Ureter (tissue), 1 donor: Measurements from ENCODE around the gene NGEF. TPM values are rescaled to one million over a fixed set of nuclear protein-coding genes. Genes with fewer than 3 reads are reported as not detected.

Experiments used
- DNase-seq: peaks from one replicate; pipeline ENCODE4 v3.0.0-alpha.2; 2020; ENCODE audit warnings: low spot score
- total RNA-seq: library from RNA; stranded (reverse); gene quantifications from one replicate; pipeline ENCODE4 v1.2.4, GENCODE V29; 2023
- donor health status: DM: yes; HTN: yes; CAD: no.

The NGEF gene
- total RNA-seq, 1 donor from 2014 or later: 8.1 TPM

GRCh38 chr2:233042549-233042948 lies 29.5 kb upstream of the NGEF start:
- no peak for DNase-seq

- DNase-seq: no peak
Observed at GRCh38 chr2:233041722-233042323, 28.8 kb upstream of the NGEF start.

GRCh38 chr2:233040571-233040970 lies 27.5 kb upstream of the NGEF start:
- DNase-seq: no peak

- DNase-seq: no peak
Observed at GRCh38 chr2:233039846-233040530, 26.9 kb upstream of the NGEF start.

GRCh38 chr2:233039212-233039845 lies 26.3 kb upstream of the NGEF start:
- no peak for DNase-seq

- no peak for DNase-seq
Observed at GRCh38 chr2:233037078-233037477, 24.0 kb upstream of the NGEF start.

GRCh38 chr2:233036162-233036838 lies 23.2 kb upstream of the NGEF start:
- no peak for DNase-seq

GRCh38 chr2:233035426-233036161 lies 22.5 kb upstream of the NGEF start:
- DNase-seq: no peak

GRCh38 chr2:233034091-233034882 lies 21.2 kb upstream of the NGEF start:
- DNase-seq: no peak

- no peak for DNase-seq
Observed at GRCh38 chr2:233033672-233034071, 20.6 kb upstream of the NGEF start.

- DNase-seq: no peak
Observed at GRCh38 chr2:233032551-233033320, 19.7 kb upstream of the NGEF start, which contains the start of gene NEU2. Gene NEU2, plus strand, starts transcription at chr2:233032672. Its CDS starts 0 bp downstream, at chr2:233032672.

- no peak for DNase-seq
Observed at GRCh38 chr2:233031556-233032500, 18.8 kb upstream of the NGEF start.

GRCh38 chr2:233029321-233029720 lies 16.3 kb upstream of the NGEF start:
- DNase-seq: no peak

GRCh38 chr2:233026198-233026813 lies 13.2 kb upstream of the NGEF start:
- no peak for DNase-seq

GRCh38 chr2:233025706-233026105 lies 12.7 kb upstream of the NGEF start:
- DNase-seq: no peak

GRCh38 chr2:233023761-233024410 lies 10.8 kb upstream of the NGEF start:
- DNase-seq: no peak

- no peak for DNase-seq
Observed at GRCh38 chr2:233023007-233023760, 10.1 kb upstream of the NGEF start.
